ENCODE results near the gene VPS54.
A peak's percentile ranks its signal among the peaks of the same experiment; 100 is the strongest.

Gene VPS54

DNA sequence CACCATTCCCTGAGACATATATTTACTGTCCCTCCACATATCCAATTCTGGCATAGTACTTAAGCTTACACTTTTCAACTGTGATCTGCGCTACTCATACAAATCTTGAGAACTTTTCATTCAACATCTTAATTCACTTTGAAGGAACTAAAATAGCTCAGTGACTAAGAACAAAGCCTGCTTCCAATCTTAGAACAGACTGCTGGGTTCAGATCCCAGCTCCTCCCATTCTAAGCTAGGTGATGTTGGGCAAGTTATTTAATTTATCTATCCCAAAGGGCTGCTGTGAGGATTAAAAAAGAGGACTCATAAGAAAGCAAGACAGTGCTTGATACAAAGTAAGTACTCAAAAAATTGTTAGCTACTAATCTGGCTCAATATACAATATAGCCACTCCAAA lies 119.6 kb downstream of the VPS54 start:
- DNase-seq: no peak

DNA sequence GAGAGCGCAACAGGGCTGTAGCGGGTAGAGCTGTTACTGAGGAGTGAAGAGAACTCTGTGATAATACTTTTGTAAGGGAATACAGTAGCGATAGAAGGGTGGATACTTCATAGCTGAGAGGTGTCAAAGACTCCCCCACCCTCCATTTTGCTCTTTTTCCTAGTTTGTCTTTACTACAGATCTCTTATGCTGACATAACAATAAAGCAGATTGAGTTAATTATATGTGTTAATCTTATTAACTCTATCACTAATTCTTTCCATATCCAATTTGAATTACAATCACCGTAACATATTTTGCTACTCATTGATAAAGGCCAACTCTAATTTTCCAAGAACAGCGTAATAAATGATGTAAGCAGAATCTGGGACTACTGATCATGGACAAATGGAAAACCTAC lies 120.4 kb downstream of the VPS54 start:
- no peak for DNase-seq

DNA sequence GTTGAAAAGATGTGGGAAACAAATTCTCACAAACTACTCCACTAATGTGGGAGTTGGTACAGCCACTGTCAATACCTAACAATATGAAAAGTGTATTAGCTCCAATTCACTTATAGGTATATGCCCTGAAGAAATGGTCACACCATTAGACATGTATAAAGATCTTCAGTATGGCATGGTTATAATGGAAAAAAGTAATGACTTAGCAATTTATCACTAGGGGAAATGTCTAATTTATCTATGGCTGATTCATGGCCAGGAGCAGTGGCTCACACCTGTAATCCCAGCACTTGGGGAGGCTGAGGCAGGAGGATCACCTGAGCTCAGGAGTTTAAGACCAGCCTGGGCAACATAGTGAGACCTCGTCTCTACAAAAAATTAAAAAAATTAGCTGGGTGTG lies 125.1 kb downstream of the VPS54 start:
- DNase-seq: no peak

DNA sequence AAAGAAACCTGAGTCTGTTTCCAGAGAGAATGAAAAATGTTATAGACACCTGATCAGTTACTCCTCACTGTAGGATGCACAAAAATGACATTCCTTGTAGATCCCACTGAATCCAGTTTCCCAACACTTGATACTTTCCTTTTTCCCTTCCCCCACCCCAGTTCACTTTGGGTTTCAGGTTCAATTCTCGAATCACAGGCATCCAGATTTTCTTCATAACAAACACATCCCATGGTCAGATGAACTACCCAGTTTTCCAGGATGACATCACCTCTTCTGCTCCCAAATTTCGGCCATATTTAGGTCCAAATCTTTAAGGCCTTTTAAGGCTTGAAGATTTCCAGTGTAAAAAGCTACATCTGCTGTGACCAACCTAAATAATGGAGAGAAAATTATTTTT lies 126.1 kb downstream of the VPS54 start:
- no peak for DNase-seq

DNA sequence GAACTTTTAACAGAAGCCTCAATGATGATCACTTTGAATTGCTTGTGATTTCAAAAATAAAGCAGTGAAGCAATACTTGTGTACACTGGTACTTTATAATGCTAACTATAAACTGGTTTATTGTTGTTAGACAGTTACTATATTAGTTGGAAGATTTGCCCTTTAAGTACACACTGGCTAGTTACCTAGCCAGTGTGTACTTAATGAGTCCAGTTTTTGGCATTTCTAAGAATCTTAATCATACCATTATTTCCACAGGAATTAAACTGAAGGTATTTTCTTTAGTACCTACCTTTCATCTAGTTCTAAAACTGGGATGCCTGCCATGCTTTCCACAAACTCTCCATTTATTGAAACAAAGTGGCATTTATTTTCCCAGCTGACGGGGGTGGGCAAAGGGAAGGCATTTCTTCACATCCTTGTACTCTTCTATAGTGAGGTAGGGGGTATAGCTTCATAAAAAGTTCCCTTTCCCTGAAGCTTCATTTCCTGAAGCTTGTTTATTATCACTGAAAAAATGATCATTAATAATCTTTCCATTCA lies 127.7 kb downstream of the VPS54 start:
- DNase-seq: no peak

DNA sequence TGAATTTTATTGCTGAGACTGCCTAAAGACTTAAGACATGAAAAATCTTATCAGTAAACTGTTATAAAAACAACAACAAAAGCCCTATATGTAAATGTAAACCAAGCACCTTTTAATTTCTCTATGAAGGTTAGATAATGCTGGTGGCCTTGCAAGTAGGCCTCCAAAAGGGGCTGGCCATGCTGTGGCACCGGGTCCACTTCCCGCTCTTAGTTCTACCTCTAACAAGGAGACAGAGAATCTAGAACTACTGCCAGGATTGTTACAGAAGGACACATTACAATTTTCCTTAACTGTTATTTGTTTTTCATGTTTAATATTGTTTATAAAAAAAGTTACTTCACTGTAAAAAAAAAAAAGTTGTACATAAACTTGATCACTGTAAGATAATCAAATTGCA lies 128.6 kb downstream of the VPS54 start:
- DNase-seq: no peak

DNA sequence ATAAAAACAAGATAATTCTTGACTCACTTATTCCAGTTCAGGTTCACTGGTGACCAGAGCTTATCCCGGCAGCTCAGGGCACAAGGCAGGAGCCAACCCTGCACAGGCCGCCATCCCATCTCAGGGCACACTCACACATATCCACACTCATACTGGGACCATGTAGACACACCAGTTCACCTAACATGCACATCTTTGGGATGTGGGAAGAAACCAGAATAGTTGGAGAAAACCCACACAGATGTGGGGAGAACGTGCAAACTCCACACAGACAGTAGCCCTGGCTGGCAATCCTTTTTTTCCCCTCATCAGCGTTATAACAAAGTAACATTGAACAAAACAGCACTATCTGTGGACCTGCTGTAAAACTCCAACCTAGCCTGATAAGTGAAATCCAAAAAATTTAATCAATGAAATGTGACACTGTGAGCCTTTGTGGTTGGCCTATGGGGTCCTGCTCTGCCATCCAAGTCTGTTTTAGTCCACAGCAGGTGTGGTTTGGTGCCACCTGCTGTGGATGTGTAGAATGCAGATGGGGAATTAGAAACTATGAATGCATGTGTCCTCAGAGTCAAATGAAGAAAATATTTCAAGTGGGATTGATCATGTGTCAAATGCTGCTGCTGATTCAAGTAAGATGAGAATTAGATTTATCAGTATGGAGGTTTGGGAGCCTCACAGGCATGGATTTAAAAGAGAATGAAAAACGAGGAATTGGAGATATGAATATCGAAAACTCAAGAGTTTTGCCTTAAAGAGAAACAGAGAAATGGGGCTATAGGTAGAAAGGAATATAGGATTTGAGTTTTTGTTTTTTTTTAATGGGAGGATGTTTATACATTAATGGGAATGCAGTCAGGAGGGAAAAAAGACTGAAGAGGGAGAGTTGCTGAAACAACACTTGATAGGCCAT lies 130.5 kb downstream of the VPS54 start:
- peak; percentile 1 for DNase-seq

DNA sequence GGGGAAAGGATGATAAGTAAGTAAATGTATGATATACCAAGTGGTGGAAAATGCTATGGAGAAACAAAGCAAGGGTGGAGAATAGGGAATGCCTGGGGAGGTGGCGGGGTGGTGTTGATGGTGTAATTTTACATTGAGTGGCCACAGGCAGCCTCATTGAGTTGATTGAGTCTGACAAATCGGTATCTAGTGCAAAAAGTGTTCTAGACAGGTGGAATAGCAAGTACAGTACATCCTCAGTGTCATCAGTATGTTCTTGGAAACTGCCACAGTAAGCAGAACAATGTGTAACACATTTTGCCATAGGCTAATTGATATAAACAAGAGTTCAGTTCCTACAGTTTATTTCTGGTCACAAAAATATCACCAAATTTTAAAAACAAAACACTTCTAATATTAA lies 131.2 kb downstream of the VPS54 start:
- DNase-seq: no peak

DNA sequence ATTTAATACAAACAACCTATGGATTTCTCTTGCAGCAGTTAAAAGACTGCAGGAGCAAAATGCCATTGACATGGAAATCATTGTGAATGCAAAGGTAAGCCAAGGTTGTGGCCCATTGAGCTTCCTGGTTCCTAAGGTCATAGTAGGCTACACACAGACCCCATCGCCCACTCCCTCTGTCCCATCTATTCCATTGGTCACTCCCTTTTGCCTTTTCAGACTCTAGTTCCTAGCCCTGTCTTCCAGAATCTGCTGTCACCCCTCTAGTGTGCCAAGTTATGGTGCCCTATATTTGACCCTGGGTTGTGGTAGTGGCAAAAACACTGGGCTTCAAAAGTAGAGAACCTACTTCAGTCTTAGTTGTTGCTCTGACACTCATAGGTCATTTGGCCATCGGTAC lies 132.8 kb downstream of the VPS54 start:
- no peak for DNase-seq

DNA sequence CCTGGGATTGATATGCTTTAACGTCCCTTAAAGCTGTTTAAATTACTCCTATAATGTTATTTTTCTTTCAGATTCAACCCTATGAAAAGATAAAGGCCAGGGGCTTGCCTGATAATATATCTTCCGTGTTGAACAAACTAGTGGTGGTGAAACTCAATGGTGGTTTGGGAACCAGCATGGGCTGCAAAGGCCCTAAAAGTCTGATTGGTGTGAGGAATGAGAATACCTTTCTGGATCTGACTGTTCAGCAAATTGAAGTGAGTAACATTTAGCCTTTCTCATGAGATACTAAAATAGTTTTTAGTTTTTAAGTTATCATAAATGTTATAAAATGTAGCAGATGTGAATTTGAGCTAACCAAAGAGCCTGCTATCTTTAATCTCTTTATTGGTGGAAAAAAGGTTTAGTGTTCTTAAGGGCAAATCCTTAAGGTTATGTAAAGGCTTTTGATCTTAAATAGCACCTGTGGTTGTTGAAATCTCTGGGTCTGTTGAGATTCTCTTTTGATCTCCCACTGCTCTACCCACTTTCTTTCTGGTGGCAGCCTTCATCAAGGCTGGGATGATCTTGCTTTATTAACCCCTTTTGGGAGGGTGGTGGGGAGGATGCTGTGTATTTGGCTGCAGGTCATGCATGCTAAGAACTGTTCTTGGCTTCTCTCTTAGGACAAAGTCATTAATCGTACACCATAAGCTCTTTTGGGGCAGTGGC lies 136.7 kb downstream of the VPS54 start:
- no peak for DNase-seq

DNA sequence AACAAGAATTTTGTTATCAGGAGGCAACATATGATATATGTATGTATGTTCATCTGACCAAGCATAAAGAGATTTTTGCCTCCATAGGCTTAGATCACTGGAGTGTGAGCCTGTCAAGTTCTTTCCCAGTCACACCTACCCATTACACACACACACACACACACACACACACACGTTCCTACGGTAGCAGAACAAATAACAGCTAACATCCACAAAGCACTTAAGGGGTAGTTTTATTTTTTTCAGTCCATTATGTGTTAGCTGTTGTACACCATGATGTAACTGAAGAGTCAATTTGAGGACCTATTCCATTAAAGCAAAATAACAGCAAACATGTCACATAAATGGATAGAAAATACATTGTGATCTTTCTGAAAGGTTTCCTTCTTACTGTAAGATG lies 138.0 kb downstream of the VPS54 start:
- DNase-seq: no peak

DNA sequence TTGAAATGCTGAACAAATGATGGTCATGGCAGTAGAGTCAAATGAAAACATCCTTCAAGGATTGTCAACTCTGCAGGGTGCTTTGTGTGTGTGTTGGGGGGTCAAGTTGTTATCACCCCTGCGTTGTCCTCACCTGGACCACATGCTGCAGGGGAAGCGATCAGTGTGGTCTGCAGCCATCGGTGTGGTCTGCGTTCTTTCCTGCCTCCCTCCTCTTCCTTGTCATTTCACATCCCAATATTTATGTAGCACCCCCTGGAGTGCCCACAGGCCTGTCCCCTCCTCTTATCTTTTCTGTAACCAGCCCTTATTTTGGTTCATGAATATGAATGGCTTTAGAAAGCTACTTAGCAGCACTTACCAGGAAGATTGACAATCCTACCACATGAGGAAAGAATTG lies 138.6 kb downstream of the VPS54 start:
- DNase-seq: no peak

DNA sequence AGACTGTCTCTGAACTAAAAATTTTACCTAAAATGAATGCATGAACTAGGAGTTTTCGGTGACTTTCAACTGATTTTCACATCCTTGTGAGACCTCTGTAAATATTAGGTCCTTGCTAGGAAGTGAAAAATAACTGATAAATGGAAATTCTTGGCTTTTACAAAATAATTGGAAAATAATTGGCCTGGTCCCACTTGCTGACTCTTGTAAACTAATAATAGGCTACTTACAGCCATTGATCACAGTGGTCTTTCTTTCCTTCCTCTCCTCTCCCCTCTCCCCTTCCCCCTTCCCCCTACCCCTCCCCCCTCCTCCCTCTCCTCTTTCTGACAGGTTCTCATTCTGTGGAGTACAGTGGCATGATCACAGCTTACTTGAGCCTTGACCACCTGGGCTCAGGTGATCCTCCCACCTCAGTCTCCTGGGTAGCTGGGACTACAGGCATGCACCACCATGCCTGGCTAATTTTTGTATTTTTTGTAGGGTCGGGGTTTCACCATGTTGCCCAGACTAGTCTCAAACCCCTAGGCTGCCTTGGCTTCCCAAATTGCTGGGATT lies 139.3 kb downstream of the VPS54 start:
- no peak for DNase-seq

DNA sequence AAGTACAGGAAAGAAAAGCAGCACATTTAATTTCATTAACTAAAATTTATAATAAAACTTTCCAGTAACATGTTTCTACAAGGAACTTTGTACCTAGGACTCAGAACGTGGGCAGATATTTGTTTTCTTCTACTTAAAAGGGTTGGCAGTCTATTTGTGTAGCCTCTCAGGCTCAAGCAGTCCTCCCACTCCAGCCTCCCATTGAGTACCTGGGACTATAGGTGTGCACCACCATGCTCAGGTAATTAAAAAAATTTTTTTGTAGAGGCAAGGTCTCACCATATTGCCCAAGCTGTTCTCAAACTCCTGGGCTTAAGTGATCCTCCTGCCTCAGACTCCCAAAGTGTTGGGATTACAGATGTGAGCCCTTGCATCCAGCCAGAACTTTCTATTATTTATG lies 140.7 kb downstream of the VPS54 start:
- DNase-seq: no peak

DNA sequence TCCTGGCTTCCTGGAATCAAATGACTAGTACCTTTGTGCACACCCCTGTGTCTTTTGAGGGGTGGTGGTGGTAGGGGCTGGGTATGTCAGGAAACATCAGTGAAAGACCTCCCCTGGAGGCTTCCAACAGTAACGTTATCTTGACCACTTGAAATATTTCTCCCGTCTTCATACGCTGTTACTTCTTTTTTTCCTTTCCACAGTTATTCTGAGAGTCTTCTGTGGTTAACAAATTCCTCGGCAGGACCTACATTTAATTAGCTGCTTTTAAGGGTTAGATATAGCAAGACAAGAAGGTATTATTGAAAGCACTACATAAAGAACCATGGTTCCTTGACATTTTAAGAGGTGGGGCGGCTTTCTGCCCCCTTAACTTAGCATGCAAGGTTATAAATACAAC lies 142.9 kb downstream of the VPS54 start:
- DNase-seq: no peak

DNA sequence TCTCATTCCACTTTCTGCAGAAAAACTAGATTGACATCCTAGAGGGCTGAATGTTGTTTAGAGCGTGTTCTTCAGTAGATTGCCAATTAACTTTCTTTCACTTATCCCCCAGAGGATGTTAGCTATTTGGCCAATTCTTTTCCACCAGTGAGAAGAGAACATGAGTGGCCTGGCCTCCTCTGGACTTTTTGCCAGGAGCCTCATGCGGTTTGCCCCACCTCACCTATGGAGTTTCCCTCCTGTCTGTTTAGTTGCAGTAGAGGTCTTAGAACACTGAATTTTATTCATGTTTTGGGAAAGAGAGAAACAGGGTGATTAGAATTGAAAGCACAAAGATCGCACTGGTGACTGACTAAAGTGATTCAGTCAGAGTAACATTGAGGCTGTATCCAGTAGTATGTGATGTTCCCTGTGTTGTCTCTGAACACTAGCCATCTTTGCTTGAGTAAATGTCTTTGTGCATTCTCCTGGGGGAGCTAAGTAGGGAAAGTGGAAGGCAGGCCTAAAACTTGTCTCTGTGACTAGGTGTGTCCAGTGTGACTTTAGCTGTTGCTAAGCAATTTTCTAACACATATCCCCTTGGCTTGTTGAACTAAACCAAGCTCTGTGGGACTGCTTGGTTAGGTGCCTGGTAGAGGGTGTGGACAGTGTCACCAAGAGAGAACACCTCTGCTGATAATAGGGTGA lies 143.5 kb downstream of the VPS54 start:
- no peak for DNase-seq

DNA sequence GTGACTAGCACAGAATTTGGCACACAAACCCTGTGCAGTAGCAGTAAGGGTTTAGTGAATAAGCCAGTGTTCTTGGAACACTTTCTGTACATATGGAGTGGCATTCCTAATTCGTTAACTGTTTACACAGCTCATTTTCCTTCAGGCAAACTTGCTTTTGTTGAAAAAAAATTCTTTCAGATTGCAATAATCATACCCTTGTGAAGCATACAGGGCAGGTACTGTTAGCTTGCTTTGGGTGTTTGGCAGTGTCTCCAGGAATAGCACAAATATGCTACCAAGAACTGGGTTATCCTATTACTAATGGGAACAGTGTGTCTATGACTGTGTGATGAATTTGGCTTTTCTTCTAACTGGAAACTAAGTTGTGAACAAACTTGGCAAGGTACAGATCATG lies 144.1 kb downstream of the VPS54 start:
- DNase-seq: no peak

DNA sequence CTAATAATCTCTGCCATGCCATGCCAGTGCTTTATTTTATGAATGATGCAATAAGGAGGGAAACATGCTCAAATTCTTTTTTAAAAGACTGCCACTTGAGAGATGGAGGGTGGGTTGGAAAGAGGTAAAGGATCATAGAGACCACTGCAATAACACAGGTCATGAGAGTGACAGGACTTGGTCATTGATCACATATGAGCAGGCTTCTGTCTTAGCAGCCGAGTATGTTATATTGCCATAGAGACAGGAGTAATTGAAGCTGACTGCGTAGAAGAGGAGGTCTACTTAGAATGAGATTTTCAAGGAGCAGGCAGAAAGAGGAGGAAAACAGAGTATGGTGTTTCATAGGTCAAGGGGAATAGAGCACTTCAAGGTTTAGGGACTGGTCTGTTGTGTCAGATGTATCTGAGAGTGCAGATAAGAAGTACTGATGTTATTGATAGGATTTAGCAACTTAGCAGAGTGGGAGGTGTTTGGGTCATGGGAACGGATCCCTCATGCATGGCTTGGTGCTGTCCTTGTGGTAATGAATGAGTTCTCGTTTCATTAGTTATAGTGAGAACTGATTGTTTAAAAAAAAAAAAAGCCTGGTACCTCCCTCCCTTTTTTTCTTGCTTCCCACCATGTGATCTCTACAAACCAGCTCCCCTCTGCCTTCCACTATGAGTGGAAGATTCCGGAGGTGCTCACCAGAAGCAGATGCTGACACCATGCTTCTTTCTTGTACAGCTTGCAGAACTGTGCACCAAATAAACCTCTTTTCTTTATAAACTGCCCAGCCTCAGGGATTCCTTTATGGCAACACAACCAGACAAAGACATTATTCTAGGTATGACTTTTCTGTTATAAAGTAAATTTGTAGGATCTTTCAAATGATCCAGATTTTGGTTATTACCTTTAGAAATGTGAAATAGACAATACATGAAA lies 144.8 kb downstream of the VPS54 start:
- no peak for DNase-seq

DNA sequence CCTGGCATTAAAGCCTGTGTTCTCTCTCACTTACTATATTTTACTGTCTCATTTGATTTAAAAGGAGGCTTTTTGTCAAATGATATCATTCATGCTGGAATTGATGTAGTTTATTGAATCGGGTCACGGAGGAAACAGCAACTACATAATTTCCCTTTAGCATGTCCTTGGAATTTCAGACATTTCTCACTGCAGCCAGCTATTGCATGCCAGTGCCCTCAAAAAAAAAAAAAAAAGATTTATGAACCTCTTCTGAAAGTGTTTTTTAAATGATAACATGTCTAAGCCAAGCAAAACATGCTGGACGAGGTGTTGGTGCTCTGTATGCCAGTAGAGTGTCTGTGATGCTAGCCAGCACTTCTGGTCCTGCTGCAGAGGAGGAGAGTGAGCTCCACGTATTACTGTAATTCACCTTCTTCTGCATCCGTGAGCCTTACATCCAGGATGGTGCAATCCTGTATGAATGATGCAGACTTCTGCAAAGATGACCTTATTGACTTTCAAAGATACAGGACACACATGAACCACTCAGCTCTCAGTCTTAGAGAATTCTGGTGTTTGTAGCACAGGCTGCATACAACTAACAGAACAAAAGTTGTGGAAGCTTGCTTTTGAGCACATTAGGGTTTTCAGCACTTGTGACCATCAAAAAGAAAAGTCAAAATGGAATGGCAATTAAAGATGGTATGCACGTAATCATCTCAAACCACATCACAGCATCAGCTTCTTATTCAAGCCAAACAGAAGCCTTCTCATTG lies 146.5 kb downstream of the VPS54 start:
- DNase-seq: no peak

DNA sequence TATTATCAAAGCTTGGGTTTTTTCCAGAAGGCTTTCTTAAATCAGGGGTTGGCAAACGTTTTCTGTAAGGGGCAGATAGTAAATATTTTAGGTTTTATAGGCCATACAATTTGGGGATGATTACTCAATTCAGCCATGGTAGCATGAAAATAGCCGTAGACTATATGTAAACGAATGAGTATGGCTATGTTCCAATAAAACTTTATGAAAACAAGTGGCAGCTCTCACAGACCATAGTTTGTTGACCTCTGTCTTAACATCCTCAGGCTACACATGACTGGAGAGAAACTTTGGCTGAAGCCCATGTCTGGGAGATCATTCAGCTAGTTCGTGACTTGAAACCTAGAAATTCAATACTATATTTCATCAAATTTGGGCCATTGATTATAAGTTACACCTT lies 147.4 kb downstream of the VPS54 start:
- DNase-seq: no peak

DNA sequence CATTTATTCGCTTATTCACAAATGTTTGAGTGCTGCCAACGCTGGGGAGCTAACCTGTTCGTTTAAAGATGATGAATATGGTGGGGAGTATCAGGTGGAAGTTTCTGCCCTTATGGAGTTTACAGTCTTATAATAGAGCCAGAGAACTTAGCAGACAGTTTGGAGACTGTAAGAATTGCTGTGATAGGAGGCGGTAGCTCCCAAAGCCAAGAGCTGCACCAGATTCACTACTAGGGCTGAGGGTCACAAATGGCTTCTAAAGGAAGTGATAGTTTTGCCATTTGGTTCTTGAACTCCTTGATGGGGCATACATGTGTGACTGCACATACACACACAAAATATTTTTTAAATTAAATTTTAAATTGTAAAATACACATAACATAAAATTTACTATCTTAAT lies 148.5 kb downstream of the VPS54 start:
- no peak for DNase-seq

Measured in effector CD8-positive, alpha-beta T cell (primary cell).